B cell (primary cell): ENCODE measurements around the gene ZMYND8. TPM values are rescaled to one million over a fixed set of nuclear protein-coding genes. Genes with fewer than 3 reads are reported as not detected.

ENCODE experiments used
- ATAC-seq: fragments of 200-7000 bp; cut with Tn5 transposase; one replicate; pipeline ENCODE4 v1.10.0; 2021; ENCODE audit warnings: low read depth, mild to moderate bottlenecking, moderate number of reproducible peaks, moderate library complexity
- CTCF ChIA-PET: fragments of 350-600 bp; sonication (Branson Sonifier 250); formaldehyde crosslinking; loops from one replicate; lab custom pipeline; 2021; ENCODE audit warnings: antibody characterized with exemption, inconsistent platforms; lab: Charles Lee
- POLR2A ChIA-PET: fragments of 350-600 bp; sonication (Branson Sonifier 250); formaldehyde crosslinking; loops from one replicate; lab custom pipeline; 2021; ENCODE audit warnings: antibody characterized with exemption; lab: Charles Lee
- DNase-seq: peaks from one replicate; pipeline ENCODE4 v3.0.0; 2013
- H2AFZ ChIP-seq: 2 replicates; pipeline ENCODE4 v1.6.1; 2012; ENCODE audit warnings: mild to moderate bottlenecking, low read depth, low read length; ENCODE audit not compliant: insufficient read depth, poor library complexity, severe bottlenecking
- H3K27ac ChIP-seq, 2 donors: 1 replicate in 1 of 2; 2 replicates in 1 of 2; pipeline ENCODE4 v1.5.1; 2012 to 2013; ENCODE audit warnings: low read length in 2 of 2, mild to moderate bottlenecking in 2 of 2, moderate library complexity in 1 of 2
- H3K27me3 ChIP-seq, 4 experiments: fragments of 200-600 bp in 1 of 4; sonication (generic) in 1 of 4; replicated peaks in 1 of 4; 1 replicate in 2 of 4; 2 replicates in 2 of 4; pipeline versions ENCODE4 v1.6.1 to v1.7.0; 2013 to 2016; ENCODE audit warnings: low read length in 3 of 4, mild to moderate bottlenecking in 2 of 4, mixed read lengths in 1 of 4, moderate library complexity in 1 of 4; ENCODE audit not compliant: insufficient read depth in 4 of 4, control insufficient read depth in 3 of 4; ENCODE audit errors: control extremely low read depth in 1 of 4
- H3K36me3 ChIP-seq, 2 experiments: replicated peaks in 1 of 2; 1 replicate in 1 of 2; 2 replicates in 1 of 2; pipeline versions ENCODE4 v1.6.1 to v1.7.1; 2013; ENCODE audit warnings: low read length in 1 of 2; ENCODE audit not compliant: insufficient read depth in 2 of 2, control insufficient read depth in 1 of 2; ENCODE audit errors: control extremely low read depth in 1 of 2, extremely low read depth in 1 of 2
- H3K4me1 ChIP-seq, 2 donors: fragments of 200-600 bp in 1 of 2; sonication (generic) in 1 of 2; 1 replicate in 1 of 2; 2 replicates in 1 of 2; pipeline versions ENCODE4 v1.5.1 to v1.6.1; 2013 to 2017; ENCODE audit warnings: low read length in 2 of 2; ENCODE audit not compliant: control insufficient read depth in 2 of 2, insufficient read depth in 2 of 2
- H3K4me2 ChIP-seq: replicated peaks from 2 replicates; pipeline ENCODE3; 2012; ENCODE audit warnings: mild to moderate bottlenecking, low read depth, low read length; ENCODE audit not compliant: poor library complexity, severe bottlenecking
- H3K4me3 ChIP-seq, 5 experiments: fragments of 200-600 bp in 1 of 5; sonication (generic) in 1 of 5; 1 replicate in 3 of 5; 2 replicates in 2 of 5; pipeline versions ENCODE4 v1.5.1 to v1.7.0; 2011 to 2016; ENCODE audit warnings: low read length in 4 of 5, mild to moderate bottlenecking in 4 of 5, low read depth in 2 of 5, control low read depth in 1 of 5, moderate library complexity in 1 of 5; ENCODE audit not compliant: insufficient read depth in 1 of 5; ENCODE audit errors: control extremely low read depth in 1 of 5, extremely low read depth in 1 of 5
- H3K79me2 ChIP-seq: fragments of 200-600 bp; sonication (generic); one replicate; pipeline ENCODE4 v1.6.0; 2016; ENCODE audit warnings: low read length; ENCODE audit not compliant: control insufficient read depth, insufficient read depth
- H3K9ac ChIP-seq: fragments of 200-600 bp; sonication (generic); 2 replicates; pipeline ENCODE4 v1.6.1; 2017; ENCODE audit warnings: mild to moderate bottlenecking, low read length, moderate library complexity
- H3K9me3 ChIP-seq, 3 donors: one replicate each; pipeline versions ENCODE4 v1.6.1 to v1.7.1; 2013; ENCODE audit warnings: low read length in 2 of 3; ENCODE audit not compliant: control insufficient read depth in 2 of 3, insufficient read depth in 1 of 3; ENCODE audit errors: control extremely low read depth in 1 of 3
- H4K20me1 ChIP-seq: 2 replicates; pipeline ENCODE4 v1.6.0; 2012; ENCODE audit warnings: mild to moderate bottlenecking, low read length; ENCODE audit not compliant: insufficient read depth, control insufficient read depth, poor library complexity, severe bottlenecking
- H3K27ac Mint-ChIP-seq: one replicate; pipeline ENCODE4 v1.8.0; 2021; ENCODE audit warnings: mixed read lengths
- H3K27me3 Mint-ChIP-seq: one replicate; pipeline ENCODE4 v1.8.0; 2021; ENCODE audit warnings: mixed read lengths
- H3K4me1 Mint-ChIP-seq: one replicate; pipeline ENCODE4 v1.8.0; 2021; ENCODE audit warnings: mixed read lengths
- H3K4me3 Mint-ChIP-seq: one replicate; pipeline ENCODE4 v1.8.0; 2021; ENCODE audit warnings: mixed read lengths
- H3K9me3 Mint-ChIP-seq: one replicate; pipeline ENCODE4 v1.8.0; 2022; ENCODE audit warnings: mixed read lengths; ENCODE audit not compliant: insufficient read depth
- CTCF ChIP-seq: fragments of 200-600 bp; IDR thresholded peaks from one replicate; pipeline ENCODE4 v1.8.0; 2022; ENCODE audit warnings: antibody characterized with exemption, mild to moderate bottlenecking
- EZH2 ChIP-seq: IDR thresholded peaks from 2 replicates; pipeline ENCODE4 v1.6.1; 2012; ENCODE audit warnings: borderline replicate concordance, low read depth, mild to moderate bottlenecking, moderate library complexity, low read length; ENCODE audit not compliant: insufficient read depth, poor library complexity, severe bottlenecking
- whole genome bisulfite sequencing: methylation state at CpG from one replicate; pipeline ENCODE4 v1.1.5; 2013; ENCODE audit warnings: missing lambda C conversion rate; ENCODE audit not compliant: insufficient coverage; 5-methylcytosine and 5-hydroxymethylcytosine counted together
- intact Hi-C: fragments of 100-400 bp; cut with micrococcal nuclease; formaldehyde crosslinking; loops from one replicate; pipeline ENCODE4 v1.10.0; 2022
- polyA plus RNA-seq: library from polyadenylated mRNA; depleted of rRNA; stranded (reverse); fragments of >200 nt; gene quantifications from 2 replicates; pipeline ENCODE4 v1.2.3, GENCODE V29; 2012
- total RNA-seq, 2 donors: library from RNA; stranded (reverse); fragments of 120-200 nt in 1 of 2; gene quantifications; 1 replicate in 1 of 2; 2 replicates in 1 of 2; pipeline versions ENCODE4 v1.2.3 to v1.2.4, GENCODE V29; 2013 to 2022

ZMYND8 gene
- total and polyA plus RNA-seq, 2 donors (not counting 1 experiment from before 2014, with no cell fraction given), result 20.3 to 67.2 TPM

GRCh38 chr20:47233333-47234188, 122.9 kb downstream of the ZMYND8 start:
- ATAC-seq (no peak), DNase-seq (no peak)
- H3K27me3 ChIP-seq, result no peaks in the 10 kb centered on the region
- H3K4me2 ChIP-seq, result no peak overlapping the region
- Mint-ChIP-seq H3K4me3 (no peak overlapping the region), H3K4me1 (no peaks in the 10 kb centered on the region), H3K27ac (no peak overlapping the region), H3K27me3 (no peaks in the 10 kb centered on the region), H3K9me3 (no peaks in the 10 kb centered on the region)
- H3K79me2 ChIP-seq, result peaks cover 24% of the 10 kb centered on the region
- intact Hi-C loops, result no loop called here
- TF ChIP-seq CTCF (no peak), EZH2 (no peak)
- POLR2A ChIA-PET, result no interaction called here
- peaks cover 6% of the 10 kb centered on the region for H4K20me1 ChIP-seq
- 92% methylated on average over 3 of the region's 9 CpGs for WGBS
- peaks cover 24 to 90% of the 10 kb centered on the region in 2 experiments for H3K36me3 ChIP-seq
- no peak overlapping the region for H3K27ac ChIP-seq
- no peaks in the 10 kb centered on the region for H3K4me1 ChIP-seq
- H3K4me3 ChIP-seq, result no peak overlapping the region
- CTCF ChIA-PET, result no interaction called here
- H2AFZ ChIP-seq, result no peak overlapping the region
- no peak overlapping the region for H3K9ac ChIP-seq
- no peaks in the 10 kb centered on the region for H3K9me3 ChIP-seq

- CTCF ChIA-PET, result interaction anchor here (1.1 kb wide), 1 partner anchor 152 kb away, joined by 4 read pairs; no protein-coding TSS in a partner anchor
Observed at GRCh38 chr20:47232518-47232917, 124.0 kb downstream of the ZMYND8 start.

More at GRCh38 chr20:47232518-47232917, 124.0 kb downstream of the ZMYND8 start:
- WGBS, result 60% methylated on average over 1 of the region's 3 CpGs
- Histone ChIP-seq H4K20me1 (peaks cover 6% of the 10 kb centered on the region), H3K9me3 (no peaks in the 10 kb centered on the region), H3K79me2 (peaks cover 23% of the 10 kb centered on the region), H3K36me3 (peaks cover 28 to 89% of the 10 kb centered on the region in 2 experiments), H3K4me2 (no peak overlapping the region), H3K27ac (no peak overlapping the region), H3K27me3 (no peaks in the 10 kb centered on the region), H3K4me1 (no peaks in the 10 kb centered on the region), H3K4me3 (no peak overlapping the region), H3K9ac (no peak overlapping the region), H2AFZ (no peak overlapping the region)
- no peaks in the 10 kb centered on the region for H3K4me1 Mint-ChIP-seq
- ATAC-seq, result no peak
- H3K27me3 Mint-ChIP-seq, result no peaks in the 10 kb centered on the region
- H3K27ac Mint-ChIP-seq, result no peak overlapping the region
- no peak overlapping the region for H3K4me3 Mint-ChIP-seq
- POLR2A ChIA-PET, result no interaction called here
- intact Hi-C loops, result no loop called here
- TF ChIP-seq EZH2 (no peak), CTCF (no peak)
- no peaks in the 10 kb centered on the region for H3K9me3 Mint-ChIP-seq
- DNase-seq, result no peak
